Endometrium (tissue), 2 donors: Measurements from ENCODE around the gene PRR20D.
"Not testable (repeated sequence)": the region's sequence is repeated elsewhere in the genome, so short reads cannot be mapped to it uniquely, and the experiment has no call there.

Experiments used
- FAIRE-seq: peaks from 2 replicates; lab custom pipeline; 2012; peaks lifted over from hg19 to GRCh38; lab: Jason Lieb, UNC
- donor health status: control.
- donor health status: control.

The PRR20D gene

GRCh38 chr13:57160332-57160731, at the start of gene PRR20D:
TSS of gene PRR20D (plus strand) at chr13:57160632. CDS start at chr13:57161019, 387 bp downstream.
- not testable (repeated sequence) for FAIRE-seq

- FAIRE-seq = no peak
Observed at GRCh38 chr13:57114945-57115344, 45.5 kb upstream of the PRR20D start.

GRCh38 chr13:57123681-57124080, 36.8 kb upstream of the PRR20D start:
- FAIRE-seq = no peak

GRCh38 chr13:57128909-57129308, 31.5 kb upstream of the PRR20D start:
- FAIRE-seq = no peak

- FAIRE-seq = no peak
Observed at GRCh38 chr13:57136093-57136492, 24.3 kb upstream of the PRR20D start.

- FAIRE-seq = no peak
Observed at GRCh38 chr13:57137585-57137984, 22.8 kb upstream of the PRR20D start.

GRCh38 chr13:57138988-57139387, 21.4 kb upstream of the PRR20D start:
- FAIRE-seq = no peak

- FAIRE-seq = not testable (repeated sequence)
Observed at GRCh38 chr13:57139781-57140180, 20.7 kb upstream of the PRR20D start.

- FAIRE-seq = not testable (repeated sequence)
Observed at GRCh38 chr13:57140235-57140968, 20.0 kb upstream of the PRR20D start, which contains the start of gene PRR20A. TSS of gene PRR20A (plus strand) at chr13:57140918. CDS start at chr13:57141305, 387 bp downstream.

- FAIRE-seq = not testable (repeated sequence)
Observed at GRCh38 chr13:57147188-57147587, 13.2 kb upstream of the PRR20D start, which contains the start of gene PRR20B. TSS of gene PRR20B (plus strand) at chr13:57147488. CDS start at chr13:57147875, 387 bp downstream.

- not testable (repeated sequence) for FAIRE-seq
Observed at GRCh38 chr13:57148106-57148505, 12.3 kb upstream of the PRR20D start.

GRCh38 chr13:57153761-57154160, 6.7 kb upstream of the PRR20D start, which contains the start of gene PRR20C:
TSS of gene PRR20C (plus strand) at chr13:57154061. CDS start at chr13:57154448, 387 bp downstream.
- FAIRE-seq = not testable (repeated sequence)

GRCh38 chr13:57166897-57167296, 6.5 kb downstream of the PRR20D start, which contains the start of gene PRR20E:
TSS of gene PRR20E (plus strand) at chr13:57167197. CDS start at chr13:57167584, 387 bp downstream.
- not testable (repeated sequence) for FAIRE-seq

GRCh38 chr13:57191667-57192066, 31.2 kb downstream of the PRR20D start:
- no peak for FAIRE-seq

GRCh38 chr13:57212989-57213388, 52.6 kb downstream of the PRR20D start:
- no peak for FAIRE-seq
